Gastrocnemius medialis (tissue), 4 donors: ENCODE results near the gene PPARG. TPM values are rescaled to one million over a fixed set of nuclear protein-coding genes. Genes with fewer than 3 reads are reported as not detected.

Experiments
- ATAC-seq, 2 donors: fragments of 150-250 bp; one replicate each; pipeline ENCODE4 v1.9.1; 2016
- DNase-seq, 2 donors: peaks; one replicate each; pipeline ENCODE4 v3.0.0-alpha.2; 2019
- H3K27ac ChIP-seq, 4 donors: fragments of 200-600 bp; sonication (generic); 1 replicate in 1 of 4; 2 replicates in 3 of 4; pipeline ENCODE4 v1.5.1; 2016 to 2018; ENCODE audit warnings: mild to moderate bottlenecking in 2 of 4, moderate library complexity in 1 of 4
- H3K27me3 ChIP-seq, 3 donors: fragments of 200-600 bp; sonication (generic) in 2 of 3; 1 replicate in 1 of 3; 2 replicates in 2 of 3; pipeline versions ENCODE4 v1.5.1 to v1.6.0; 2016 to 2019; ENCODE audit warnings: mild to moderate bottlenecking in 1 of 3, moderate library complexity in 1 of 3
- H3K36me3 ChIP-seq, 2 donors: fragments of 200-600 bp; sonication (generic) in 1 of 2; one replicate each; pipeline ENCODE4 v1.5.1; 2017 to 2018
- H3K4me1 ChIP-seq, 2 donors: fragments of 200-600 bp; sonication (generic) in 1 of 2; one replicate each; pipeline ENCODE4 v1.5.1; 2016 to 2017; ENCODE audit warnings: mild to moderate bottlenecking in 2 of 2
- H3K4me3 ChIP-seq, 4 donors: fragments of 200-600 bp; sonication (generic) in 3 of 4; 1 replicate in 1 of 4; 2 replicates in 3 of 4; pipeline ENCODE4 v1.5.1; 2016 to 2019; ENCODE audit warnings: mild to moderate bottlenecking in 2 of 4
- H3K9me3 ChIP-seq, 3 donors: fragments of 200-600 bp; sonication (generic) in 2 of 3; 1 replicate in 1 of 3; 2 replicates in 2 of 3; pipeline ENCODE4 v1.5.1; 2016 to 2019
- POLR2A ChIP-seq, 2 donors: fragments of 450-650 bp; IDR thresholded peaks; one replicate each; pipeline ENCODE4 v1.6.1; 2017; ENCODE audit warnings: antibody characterized with exemption in 2 of 2, mild to moderate bottlenecking in 2 of 2, moderate library complexity in 2 of 2
- in situ Hi-C, 4 donors: fragments of 200-750 bp; cut with MboI; loops; one replicate each; pipeline versions ENCODE4 v1.15.0 to v1.8.0; 2017; ENCODE audit warnings: low sequenced_read_pairs in 4 of 4
- intact Hi-C: fragments of 100-400 bp; cut with DNase I; formaldehyde crosslinking; loops from one replicate; pipeline ENCODE4 v1.15.1; 2023; ENCODE audit warnings: low total_unique reads
- total RNA-seq, 4 donors: library from RNA; depleted of rRNA; stranded (reverse); fragments of >200 nt; gene quantifications; one replicate each; pipeline versions ENCODE4 v1.1.0 to v1.2.3, GENCODE V29; 2016
- TF ChIP-seq, protein P1 (sequence below), 5 experiments: fragments of 450-650 bp in 3 of 5; fragments of 200-600 bp in 2 of 5; sonication (generic) in 2 of 5; IDR thresholded peaks in 4 of 5; conservative IDR thresholded peaks in 1 of 5; 1 replicate in 4 of 5; 2 replicates in 1 of 5; pipeline ENCODE4 v1.5.1; 2016 to 2019; ENCODE audit warnings: antibody characterized with exemption in 5 of 5, mild to moderate bottlenecking in 3 of 5, moderate library complexity in 3 of 5

The PPARG gene
- total RNA-seq, 4 donors from 2014 or later = 4.9 to 10.6 (median 8.5) TPM

GRCh38 chr3:12267376-12268030 lies 21.4 kb upstream of the PPARG start:
- intact Hi-C loops = no loop called here
- Histone ChIP-seq H3K36me3 (no peaks in the 10 kb centered on the region), H3K4me3 (no peak overlapping the region), H3K9me3 (no peaks in the 10 kb centered on the region), H3K4me1 (peaks cover 0 to 4% of the 10 kb centered on the region in 2 donors), H3K27ac (peak overlapping the region in 3 of 4 donors; percentile 19 to 52 (median 51)), H3K27me3 (no peaks in the 10 kb centered on the region)
- TF ChIP-seq, protein P1, sequence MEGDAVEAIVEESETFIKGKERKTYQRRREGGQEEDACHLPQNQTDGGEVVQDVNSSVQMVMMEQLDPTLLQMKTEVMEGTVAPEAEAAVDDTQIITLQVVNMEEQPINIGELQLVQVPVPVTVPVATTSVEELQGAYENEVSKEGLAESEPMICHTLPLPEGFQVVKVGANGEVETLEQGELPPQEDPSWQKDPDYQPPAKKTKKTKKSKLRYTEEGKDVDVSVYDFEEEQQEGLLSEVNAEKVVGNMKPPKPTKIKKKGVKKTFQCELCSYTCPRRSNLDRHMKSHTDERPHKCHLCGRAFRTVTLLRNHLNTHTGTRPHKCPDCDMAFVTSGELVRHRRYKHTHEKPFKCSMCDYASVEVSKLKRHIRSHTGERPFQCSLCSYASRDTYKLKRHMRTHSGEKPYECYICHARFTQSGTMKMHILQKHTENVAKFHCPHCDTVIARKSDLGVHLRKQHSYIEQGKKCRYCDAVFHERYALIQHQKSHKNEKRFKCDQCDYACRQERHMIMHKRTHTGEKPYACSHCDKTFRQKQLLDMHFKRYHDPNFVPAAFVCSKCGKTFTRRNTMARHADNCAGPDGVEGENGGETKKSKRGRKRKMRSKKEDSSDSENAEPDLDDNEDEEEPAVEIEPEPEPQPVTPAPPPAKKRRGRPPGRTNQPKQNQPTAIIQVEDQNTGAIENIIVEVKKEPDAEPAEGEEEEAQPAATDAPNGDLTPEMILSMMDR (IDR thresholded peaks at IDR 0.05 in 4 of 5, conservative IDR thresholded peaks at IDR 0.05 in 1 of 5) = no peak
- no peak for TF ChIP-seq POLR2A (IDR thresholded peaks at IDR 0.05)
- DNase-seq (no peak), ATAC-seq (no peak)
- in situ Hi-C loops = no loop called here

GRCh38 chr3:12268049-12268735 lies 20.7 kb upstream of the PPARG start:
- no peaks in the 10 kb centered on the region for H3K27me3 ChIP-seq
- ATAC-seq (peak; percentile 39 to 76), DNase-seq (no peak)
- intact Hi-C loops (no loop called here), in situ Hi-C loops (no loop called here)
- TF ChIP-seq POLR2A (IDR thresholded peaks at IDR 0.05) = no peak
- TF ChIP-seq, protein P1 (IDR thresholded peaks at IDR 0.05 in 4 of 5, conservative IDR thresholded peaks at IDR 0.05 in 1 of 5) = no peak
- peaks cover 0 to 4% of the 10 kb centered on the region in 2 donors for H3K4me1 ChIP-seq
- peak overlapping the region in 3 of 4 donors; percentile 19 to 52 (median 51) for H3K27ac ChIP-seq
- no peaks in the 10 kb centered on the region for H3K9me3 ChIP-seq
- no peak overlapping the region for H3K4me3 ChIP-seq
- H3K36me3 ChIP-seq = no peaks in the 10 kb centered on the region

GRCh38 chr3:12270976-12271375 lies 17.9 kb upstream of the PPARG start:
- no peak overlapping the region for H3K27ac ChIP-seq
- intact Hi-C loops (no loop called here), in situ Hi-C loops (no loop called here)
- DNase-seq = no peak
- H3K4me3 ChIP-seq = no peak overlapping the region
- no peaks in the 10 kb centered on the region for H3K4me1 ChIP-seq
- no peaks in the 10 kb centered on the region for H3K36me3 ChIP-seq
- TF ChIP-seq, protein P1 (IDR thresholded peaks at IDR 0.05 in 4 of 5, conservative IDR thresholded peaks at IDR 0.05 in 1 of 5) = no peak
- no peak for TF ChIP-seq POLR2A (IDR thresholded peaks at IDR 0.05)
- ATAC-seq = no peak
- no peaks in the 10 kb centered on the region for H3K27me3 ChIP-seq
- no peaks in the 10 kb centered on the region for H3K9me3 ChIP-seq

GRCh38 chr3:12273045-12273695 lies 15.7 kb upstream of the PPARG start:
- Histone ChIP-seq H3K27ac (no peak overlapping the region), H3K36me3 (no peaks in the 10 kb centered on the region), H3K4me3 (no peak overlapping the region), H3K4me1 (no peaks in the 10 kb centered on the region), H3K9me3 (no peaks in the 10 kb centered on the region), H3K27me3 (no peaks in the 10 kb centered on the region)
- ATAC-seq (no peak), DNase-seq (no peak)
- intact Hi-C loops = no loop called here
- no peak for TF ChIP-seq POLR2A (IDR thresholded peaks at IDR 0.05)
- TF ChIP-seq, protein P1 (IDR thresholded peaks at IDR 0.05 in 4 of 5, conservative IDR thresholded peaks at IDR 0.05 in 1 of 5) = no peak
- in situ Hi-C loops = no loop called here
